Mucosa of descending colon (tissue), 3 donors: ENCODE results near the gene FAM111B. TPM values are rescaled to one million over a fixed set of nuclear protein-coding genes. Genes with fewer than 3 reads are reported as not detected.

Experiments
- ATAC-seq: fragments of 200-7000 bp; cut with Tn5 transposase; one replicate; pipeline ENCODE4 v1.9.1; 2020; ENCODE audit warnings: mild to moderate bottlenecking, moderate library complexity
- DNase-seq, 3 donors: peaks; one replicate each; pipeline ENCODE4 v3.0.0-alpha.2; 2020
- H3K36me3 ChIP-seq: fragments of 200-600 bp; one replicate; pipeline ENCODE4 v1.8.0; 2021; ENCODE audit warnings: low read depth, mild to moderate bottlenecking
- H3K4me1 ChIP-seq: fragments of 200-600 bp; one replicate; pipeline ENCODE4 v1.8.0; 2021; ENCODE audit warnings: low read depth, mild to moderate bottlenecking
- H3K4me3 ChIP-seq: fragments of 200-600 bp; one replicate; pipeline ENCODE4 v1.8.0; 2021; ENCODE audit warnings: mild to moderate bottlenecking
- H3K9me3 ChIP-seq: fragments of 200-600 bp; one replicate; pipeline ENCODE4 v1.8.0; 2021; ENCODE audit warnings: mild to moderate bottlenecking
- intact Hi-C, 2 donors: fragments of 100-400 bp; cut with DNase I in 1 of 2; cut with micrococcal nuclease in 1 of 2; formaldehyde crosslinking; loops; one replicate each; pipeline versions ENCODE4 v1.11.0 to v1.11.1; 2022; cut with DNase I, micrococcal nuclease
- total RNA-seq, 3 donors: library from RNA; stranded (reverse); fragmentation: NEBNext Ultra II Directional in 2 of 3; extraction: Animal tissue kit (Norgen Biotek cat#: 25700) in 2 of 3; gene quantifications; one replicate each; pipeline versions ENCODE4 v1.2.1 to v1.2.4, GENCODE V29; 2021 to 2023
- TF ChIP-seq, protein P1 (sequence below): fragments of 200-600 bp; IDR thresholded peaks from one replicate; pipeline ENCODE4 v1.8.0; 2022; ENCODE audit warnings: antibody characterized with exemption, mild to moderate bottlenecking
- donor health status: DM: no; HTN: no; CAD: no; lungs with moderate emphysema.
- donor health status: DM: no; HTN: no; CAD: no.
- donor health status: DM: no; HTN: yes; CAD: no.

The FAM111B gene
- total RNA-seq, 3 donors from 2014 or later, result 1.8 to 7.8 (median 2.5) TPM

DNA sequence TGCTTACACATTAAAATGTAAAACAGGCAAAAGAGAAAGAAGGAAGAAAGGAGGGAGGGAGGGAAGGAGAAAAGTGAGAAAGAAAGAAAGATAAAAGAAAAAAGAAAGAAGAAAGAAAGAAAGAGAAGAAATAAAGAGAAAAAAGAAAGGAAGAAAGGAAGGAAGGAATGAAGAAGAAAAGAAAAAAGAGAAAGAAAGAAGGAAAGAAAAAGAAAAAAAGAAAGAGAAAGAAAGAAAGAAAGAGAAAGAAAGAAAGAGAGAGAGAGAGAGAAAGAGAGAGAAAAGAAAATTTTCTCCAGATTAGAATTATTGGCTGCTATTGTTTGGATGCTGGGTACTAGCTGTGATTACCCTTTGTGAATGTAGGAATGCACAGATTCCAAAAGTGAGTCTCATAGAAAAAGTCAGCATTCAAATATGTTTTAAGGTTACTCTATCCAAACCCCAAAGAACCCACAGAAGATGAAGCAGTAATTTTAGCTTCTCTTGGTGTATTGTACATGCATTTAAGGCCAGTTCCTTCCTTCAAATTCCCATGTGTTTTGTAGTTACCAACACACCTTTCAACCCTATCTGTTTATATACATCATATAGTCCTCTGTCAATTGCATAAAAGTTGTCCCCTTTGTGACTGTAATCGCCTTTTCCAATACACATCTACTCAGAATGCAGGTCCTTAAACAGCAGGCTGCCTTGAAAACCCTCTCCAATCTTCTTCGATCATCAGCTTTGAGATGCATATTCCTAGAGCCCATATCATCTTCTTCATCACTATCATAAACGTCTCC, 34.8 kb downstream of the FAM111B start:
- peaks cover 31% of the 10 kb centered on the region for H3K4me1 ChIP-seq
- TF ChIP-seq, protein P1, sequence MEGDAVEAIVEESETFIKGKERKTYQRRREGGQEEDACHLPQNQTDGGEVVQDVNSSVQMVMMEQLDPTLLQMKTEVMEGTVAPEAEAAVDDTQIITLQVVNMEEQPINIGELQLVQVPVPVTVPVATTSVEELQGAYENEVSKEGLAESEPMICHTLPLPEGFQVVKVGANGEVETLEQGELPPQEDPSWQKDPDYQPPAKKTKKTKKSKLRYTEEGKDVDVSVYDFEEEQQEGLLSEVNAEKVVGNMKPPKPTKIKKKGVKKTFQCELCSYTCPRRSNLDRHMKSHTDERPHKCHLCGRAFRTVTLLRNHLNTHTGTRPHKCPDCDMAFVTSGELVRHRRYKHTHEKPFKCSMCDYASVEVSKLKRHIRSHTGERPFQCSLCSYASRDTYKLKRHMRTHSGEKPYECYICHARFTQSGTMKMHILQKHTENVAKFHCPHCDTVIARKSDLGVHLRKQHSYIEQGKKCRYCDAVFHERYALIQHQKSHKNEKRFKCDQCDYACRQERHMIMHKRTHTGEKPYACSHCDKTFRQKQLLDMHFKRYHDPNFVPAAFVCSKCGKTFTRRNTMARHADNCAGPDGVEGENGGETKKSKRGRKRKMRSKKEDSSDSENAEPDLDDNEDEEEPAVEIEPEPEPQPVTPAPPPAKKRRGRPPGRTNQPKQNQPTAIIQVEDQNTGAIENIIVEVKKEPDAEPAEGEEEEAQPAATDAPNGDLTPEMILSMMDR, result no peak
- ATAC-seq (no peak), DNase-seq (no peak)
- peak overlapping the region; percentile 63 for H3K4me3 ChIP-seq
- intact Hi-C loops, result loop anchor here in 1 of 2 donors (5.0 kb wide), 1 partner anchor 35 kb away; the partner anchor contains the start of gene FAM111B
- peaks cover 3% of the 10 kb centered on the region for H3K36me3 ChIP-seq
- H3K9me3 ChIP-seq, result no peaks in the 10 kb centered on the region

DNA sequence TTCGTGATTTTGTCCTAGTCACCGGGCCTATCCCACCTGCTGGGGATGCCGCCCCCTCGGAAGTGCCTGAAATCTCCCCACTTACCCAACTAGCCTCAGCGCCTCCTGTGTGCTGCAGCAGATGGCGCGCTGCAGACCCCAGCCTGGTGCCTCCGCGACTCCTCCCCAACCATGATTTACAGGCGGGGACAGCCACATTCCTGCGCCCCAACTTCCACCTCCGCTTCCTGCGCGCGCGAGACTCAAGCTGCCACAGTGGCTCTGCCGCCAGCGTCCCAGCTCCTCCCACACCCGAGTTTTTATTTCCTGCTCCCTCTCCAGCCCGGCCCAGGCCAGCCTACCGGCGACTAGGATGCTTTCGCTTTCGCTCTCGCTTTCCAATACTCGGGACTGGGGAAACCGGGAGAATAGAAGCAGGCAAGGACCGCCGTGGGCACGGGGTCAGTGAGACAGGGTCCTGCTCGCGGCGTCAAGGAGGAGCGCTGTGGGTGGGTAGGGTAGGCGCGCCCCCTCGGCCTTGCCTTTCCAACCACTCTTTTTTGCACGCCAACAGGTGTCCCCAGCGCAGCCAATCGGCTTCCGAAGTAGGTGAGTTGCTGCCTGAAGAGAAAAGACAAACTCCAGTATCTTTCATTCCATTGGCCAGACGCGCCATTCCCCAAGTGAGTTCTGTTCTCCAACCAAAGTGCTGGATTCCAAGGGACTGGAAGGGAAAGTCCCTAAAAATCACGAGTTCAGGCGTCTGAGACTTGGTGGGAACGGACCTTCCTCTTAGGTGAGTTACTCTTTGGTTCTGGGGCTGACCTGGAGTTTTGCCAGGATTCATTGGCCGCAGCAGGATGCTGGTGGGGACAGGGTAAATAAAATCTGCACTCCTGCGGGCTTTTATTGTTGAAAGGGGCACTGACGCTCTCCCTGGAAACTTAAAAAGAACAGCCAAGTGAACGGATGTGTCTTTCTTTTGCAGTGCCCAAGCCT, 35.8 kb downstream of the FAM111B start, which contains the start of gene FAM111A:
Gene FAM111A (plus strand): TSS at position 327 of the 978 bp plus-strand sequence. CDS start 6,017 bp downstream, outside the sequence.
- intact Hi-C loops, result loop anchor here in 1 of 2 donors (5.0 kb wide), 1 partner anchor 36 kb away; the partner anchor contains the start of gene FAM111B
- ATAC-seq (peak; percentile 92), DNase-seq (peak; percentile 90 to 95 (median 92))
- TF ChIP-seq, protein P1, result no peak
- Histone ChIP-seq H3K4me3 (peak within 1 kb of the TSS; percentile 63), H3K9me3 (no peaks in the 10 kb centered on the region), H3K36me3 (peaks cover 3% of the 10 kb centered on the region), H3K4me1 (peaks cover 31% of the 10 kb centered on the region)

GRCh38 chr11:59144096-59144495, 37.1 kb downstream of the FAM111B start:
- H3K36me3 ChIP-seq, result peaks cover 3% of the 10 kb centered on the region
- H3K4me3 ChIP-seq, result peak overlapping the region; percentile 7
- intact Hi-C loops, result loop anchor here in 1 of 2 donors (5.0 kb wide), 1 partner anchor 37 kb away; the partner anchor contains the start of gene FAM111B
- DNase-seq (no peak), ATAC-seq (no peak)
- H3K9me3 ChIP-seq, result no peaks in the 10 kb centered on the region
- TF ChIP-seq, protein P1, result no peak
- H3K4me1 ChIP-seq, result peaks cover 31% of the 10 kb centered on the region

GRCh38 chr11:59144579-59145345, 37.7 kb downstream of the FAM111B start:
- H3K4me1 ChIP-seq, result peaks cover 31% of the 10 kb centered on the region
- intact Hi-C loops, result loop anchor here in 1 of 2 donors (5.0 kb wide), 1 partner anchor 37 kb away; the partner anchor contains the start of gene FAM111B
- H3K9me3 ChIP-seq, result no peaks in the 10 kb centered on the region
- ATAC-seq (peak; percentile 74), DNase-seq (peak; percentile 81 to 89 (median 86))
- no peaks in the 10 kb centered on the region for H3K36me3 ChIP-seq
- H3K4me3 ChIP-seq, result peak overlapping the region; percentile 7
- TF ChIP-seq, protein P1, result no peak
